ENCODE results near the gene ARHGAP1. TPM values are rescaled to one million over a fixed set of nuclear protein-coding genes. Genes with fewer than 3 reads are reported as not detected.

ARHGAP1 gene
- total RNA-seq, 2 donors from 2014 or later, result 73.2 to 94.5 TPM

DNA sequence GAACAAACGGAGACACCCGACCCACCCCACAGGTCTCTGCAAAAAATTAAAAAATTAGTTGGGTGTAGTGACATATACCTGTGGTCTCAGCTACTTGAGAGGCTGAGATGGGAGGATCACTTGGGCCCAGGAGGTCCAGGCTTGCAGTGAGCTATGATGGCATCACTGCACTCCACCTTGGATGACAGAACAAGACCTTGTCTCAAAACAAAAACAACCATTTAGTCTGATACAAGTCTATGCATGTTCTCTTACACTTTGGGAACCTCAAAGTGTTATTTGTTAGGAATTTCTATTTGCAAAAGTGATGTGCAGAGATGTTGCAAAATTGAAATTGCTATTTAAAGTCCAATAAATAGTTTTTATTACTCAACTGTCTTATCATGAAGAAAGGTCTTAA lies 68.7 kb downstream of the ARHGAP1 start:
- no peak for DNase-seq (ENCODE audit: low spot score)
- WGBS, result 89% methylated on average over 2 of the region's 2 CpGs
- Histone ChIP-seq H3K36me3 (no peaks in the 10 kb centered on the region), H3K27ac (no peak overlapping the region), H3K4me1 (replicated peaks) (no peaks in the 10 kb centered on the region), H3K4me3 (no peak overlapping the region), H3K27me3 (replicated peaks; ENCODE audit: insufficient read depth) (no peaks in the 10 kb centered on the region), H3K9me3 (no peaks in the 10 kb centered on the region)
- TF ChIP-seq POLR2A (IDR thresholded peaks at IDR 0.05), result no peak
- TF ChIP-seq POLR2AphosphoS5 (IDR thresholded peaks at IDR 0.05), result no peak
- TF ChIP-seq CTCF (IDR thresholded peaks at IDR 0.05), result no peak
- intact Hi-C loops (cut with DNase I), result no loop called here

DNA sequence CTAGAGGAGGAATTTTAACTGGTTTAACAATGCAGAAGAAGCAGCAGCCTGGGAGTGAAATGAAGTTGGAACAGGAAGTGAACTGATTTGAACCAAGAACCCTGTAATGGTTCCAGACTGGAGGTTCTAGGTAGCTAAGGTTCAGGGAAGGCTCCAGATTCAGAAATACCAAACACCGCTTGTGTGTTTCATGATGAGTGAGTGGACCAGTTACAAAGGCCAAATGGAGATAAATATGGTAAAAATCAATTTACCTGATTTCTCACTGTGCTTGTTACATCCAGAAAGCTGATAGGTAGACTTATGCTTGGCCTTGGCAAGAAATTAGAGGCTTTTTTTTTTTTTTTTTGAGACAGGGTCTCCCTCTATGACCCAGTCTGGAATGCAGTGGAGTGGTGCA lies 70.2 kb downstream of the ARHGAP1 start:
- Histone ChIP-seq H3K9me3 (no peaks in the 10 kb centered on the region), H3K4me1 (replicated peaks) (no peaks in the 10 kb centered on the region), H3K4me3 (no peak overlapping the region), H3K27ac (no peak overlapping the region), H3K36me3 (no peaks in the 10 kb centered on the region), H3K27me3 (replicated peaks; ENCODE audit: insufficient read depth) (no peaks in the 10 kb centered on the region)
- no peak for DNase-seq (ENCODE audit: low spot score)
- intact Hi-C loops (cut with DNase I), result no loop called here
- 97% methylated on average over 1 of the region's 1 CpG for WGBS
- TF ChIP-seq CTCF (IDR thresholded peaks at IDR 0.05), result no peak
- no peak for TF ChIP-seq POLR2A (IDR thresholded peaks at IDR 0.05)
- TF ChIP-seq POLR2AphosphoS5 (IDR thresholded peaks at IDR 0.05), result no peak

- Histone ChIP-seq H3K9me3 (no peaks in the 10 kb centered on the region), H3K4me1 (replicated peaks) (no peaks in the 10 kb centered on the region), H3K27ac (no peak overlapping the region), H3K4me3 (no peak overlapping the region), H3K27me3 (replicated peaks; ENCODE audit: insufficient read depth) (no peaks in the 10 kb centered on the region), H3K36me3 (no peaks in the 10 kb centered on the region)
- intact Hi-C loops (cut with DNase I), result no loop called here
- 89% methylated on average over 6 of the region's 6 CpGs for WGBS
- DNase-seq (ENCODE audit: low spot score), result no peak
- TF ChIP-seq POLR2AphosphoS5 (IDR thresholded peaks at IDR 0.05) (no peak), POLR2A (IDR thresholded peaks at IDR 0.05) (no peak), CTCF (IDR thresholded peaks at IDR 0.05) (no peak)
Observed at GRCh38 chr11:46628961-46629360, 71.5 kb downstream of the ARHGAP1 start.

Other genes with a start within 250 kb of the ARHGAP1 start
- gene AMBRA1, start 106.6 kb downstream of the ARHGAP1 start, total RNA-seq, result 10 to 100 TPM; 56.2 to 60.7 TPM
- 1 to 10 TPM; 3.1 to 4.1 TPM for gene HARBI1, start 83.4 kb downstream of the ARHGAP1 start, total RNA-seq
- gene ATG13, start 83.1 kb downstream of the ARHGAP1 start, total RNA-seq, result 100 to 1,000 TPM in 1 of 2 donors, 10 to 100 TPM in 1; 54.3 to 172 TPM
- gene ZNF408, start 412 bp upstream of the ARHGAP1 start, total RNA-seq, result 10 to 100 TPM in 1 of 2 donors, 1 to 10 TPM in 1; 9.9 to 17.8 TPM
- 1 to 10 TPM in 1 of 2 donors, not detected in 1; 1.8 TPM for gene F2, start 18.6 kb upstream of the ARHGAP1 start, total RNA-seq
- 10 to 100 TPM; 31.6 to 58.8 TPM for gene CKAP5, start 145.7 kb upstream of the ARHGAP1 start, total RNA-seq
- 10 to 100 TPM in 1 of 2 donors, 1 to 10 TPM in 1; 8.6 to 10.8 TPM for gene LRP4, start 217.9 kb upstream of the ARHGAP1 start, total RNA-seq
- gene CSTPP1, start 236.1 kb upstream of the ARHGAP1 start, total RNA-seq, result 10 to 100 TPM; 28.5 to 47.0 TPM